WTC11 (cell line): Measurements from ENCODE around the gene SELENOW. TPM values are rescaled to one million over a fixed set of nuclear protein-coding genes. Genes with fewer than 3 reads are reported as not detected.
A peak's percentile ranks its signal among the peaks of the same experiment; 100 is the strongest.

Experiments used
- ATAC-seq: fragments of 200-7000 bp; cut with Tn5 transposase; 2 replicates; pipeline ENCODE4 v1.10.0; 2021; ENCODE audit warnings: mild to moderate bottlenecking, moderate library complexity
- CTCF ChIA-PET: fragments of 300-600 bp; sonication (Branson Sonifier 250); formaldehyde crosslinking; loops from one replicate; lab custom pipeline; 2021; ENCODE audit warnings: antibody characterized with exemption; lab: Charles Lee
- POLR2A ChIA-PET: fragments of 350-600 bp; sonication (Branson Sonifier 250); formaldehyde crosslinking; loops from one replicate; lab custom pipeline; 2021; ENCODE audit warnings: antibody characterized with exemption; lab: Charles Lee
- DNase-seq: peaks from one replicate; pipeline ENCODE4 v3.0.0; 2021; ENCODE audit warnings: low spot score
- H3K27ac Mint-ChIP-seq: 2 replicates; pipeline ENCODE4 v1.8.0; 2021; ENCODE audit warnings: mixed read lengths
- H3K27me3 Mint-ChIP-seq: 2 replicates; pipeline ENCODE4 v1.8.0; 2021; ENCODE audit warnings: low read depth, mild to moderate bottlenecking, moderate library complexity, mixed read lengths
- H3K36me3 Mint-ChIP-seq: 2 replicates; pipeline ENCODE4 v1.8.0; 2021; ENCODE audit warnings: mixed read lengths
- H3K4me1 Mint-ChIP-seq: 2 replicates; pipeline ENCODE4 v1.8.0; 2022; ENCODE audit warnings: mixed read lengths
- H3K4me3 Mint-ChIP-seq: 2 replicates; pipeline ENCODE4 v1.8.0; 2021; ENCODE audit warnings: mild to moderate bottlenecking, moderate library complexity, mixed read lengths
- H3K9me3 Mint-ChIP-seq: 2 replicates; pipeline ENCODE4 v1.8.0; 2021; ENCODE audit warnings: mixed read lengths
- AFF4 ChIP-seq: sonication (generic); formaldehyde crosslinking; IDR thresholded peaks from 2 replicates; pipeline ENCODE4 v1.8.1; 2023; ENCODE audit warnings: mild to moderate bottlenecking, missing genetic modification reagents, borderline replicate concordance
- CBFB ChIP-seq: sonication (generic); formaldehyde crosslinking; IDR thresholded peaks from 2 replicates; pipeline ENCODE4 v1.8.1; 2022; ENCODE audit warnings: mild to moderate bottlenecking, low read depth, missing genetic modification reagents
- CREB1 ChIP-seq: sonication (generic); formaldehyde crosslinking; IDR thresholded peaks from 2 replicates; pipeline ENCODE4 v1.8.0; 2023; ENCODE audit warnings: mild to moderate bottlenecking, missing genetic modification reagents
- CTCF ChIP-seq: fragments of 200-600 bp; IDR thresholded peaks from 2 replicates; pipeline ENCODE4 v1.8.0; 2022; ENCODE audit warnings: antibody characterized with exemption
- E2F5 ChIP-seq: sonication (generic); formaldehyde crosslinking; IDR thresholded peaks from 2 replicates; pipeline ENCODE4 v1.8.1; 2022; ENCODE audit warnings: mild to moderate bottlenecking, moderate library complexity, missing genetic modification reagents
- ELF4 ChIP-seq: sonication (generic); formaldehyde crosslinking; IDR thresholded peaks from 2 replicates; pipeline ENCODE4 v1.8.1; 2022; ENCODE audit warnings: low read depth, mild to moderate bottlenecking, moderate library complexity, missing genetic modification reagents
- ESRRA ChIP-seq: sonication (generic); formaldehyde crosslinking; IDR thresholded peaks from 2 replicates; pipeline ENCODE4 v1.8.1; 2022; ENCODE audit warnings: mild to moderate bottlenecking, missing genetic modification reagents, borderline replicate concordance
- MXD4 ChIP-seq: fragments of 250-450 bp; sonication (Bioruptor Pico); IDR thresholded peaks from 2 replicates; pipeline ENCODE4 v1.8.0; 2021; ENCODE audit warnings: mild to moderate bottlenecking, moderate library complexity, borderline replicate concordance
- MYBL2 ChIP-seq: sonication (generic); formaldehyde crosslinking; IDR thresholded peaks from 2 replicates; pipeline ENCODE4 v1.8.1; 2023; ENCODE audit warnings: mild to moderate bottlenecking, moderate library complexity, missing genetic modification reagents
- NFE2L1 ChIP-seq: sonication (generic); formaldehyde crosslinking; IDR thresholded peaks from 2 replicates; pipeline ENCODE4 v1.8.1; 2023; ENCODE audit warnings: missing genetic modification reagents
- NR2C2 ChIP-seq: sonication (generic); formaldehyde crosslinking; IDR thresholded peaks from 2 replicates; pipeline ENCODE4 v1.8.0; 2022; ENCODE audit warnings: mild to moderate bottlenecking, missing genetic modification reagents
- OVOL2 ChIP-seq: fragments of 250-450 bp; sonication (Bioruptor Pico); IDR thresholded peaks from 2 replicates; pipeline ENCODE4 v1.9.0; 2021; ENCODE audit warnings: mild to moderate bottlenecking, borderline replicate concordance
- SP1 ChIP-seq: sonication (generic); formaldehyde crosslinking; conservative IDR thresholded peaks from 2 replicates; pipeline ENCODE4 v1.8.1; 2022; ENCODE audit warnings: missing genetic modification reagents
- STAT6 ChIP-seq: sonication (generic); formaldehyde crosslinking; conservative IDR thresholded peaks from 2 replicates; pipeline ENCODE4 v1.8.1; 2023; ENCODE audit warnings: mild to moderate bottlenecking, low read depth, missing genetic modification reagents, moderate library complexity
- TEAD1 ChIP-seq: sonication (generic); formaldehyde crosslinking; IDR thresholded peaks from 2 replicates; pipeline ENCODE4 v1.8.0; 2022; ENCODE audit warnings: mild to moderate bottlenecking, missing genetic modification reagents
- USF2 ChIP-seq: sonication (generic); formaldehyde crosslinking; IDR thresholded peaks from 2 replicates; pipeline ENCODE4 v1.8.1; 2023; ENCODE audit warnings: mild to moderate bottlenecking, missing genetic modification reagents, moderate library complexity
- ZNF121 ChIP-seq: sonication (generic); formaldehyde crosslinking; IDR thresholded peaks from 2 replicates; pipeline ENCODE4 v1.8.0; 2023; ENCODE audit warnings: missing genetic modification reagents
- ZNF396 ChIP-seq: fragments of 250-450 bp; sonication (Bioruptor Pico); IDR thresholded peaks from 2 replicates; pipeline ENCODE4 v1.8.0; 2021; ENCODE audit warnings: mild to moderate bottlenecking, moderate library complexity, borderline replicate concordance
- ZNF425 ChIP-seq: fragments of 250-450 bp; sonication (Bioruptor Pico); conservative IDR thresholded peaks from 2 replicates; pipeline ENCODE4 v1.9.0; 2021; ENCODE audit warnings: mild to moderate bottlenecking
- total RNA-seq: library from RNA; stranded (reverse); gene quantifications from 3 replicates; pipeline ENCODE4 v1.2.3, GENCODE V29; 2021

SELENOW gene
- total RNA-seq, 1 experiment from 2014 or later: 391 TPM

GRCh38 chr19:47745010-47745901 lies 33.2 kb upstream of the SELENOW start, which contains the start of gene NOP53:
TSS of gene NOP53 (plus strand) at chr19:47745546. CDS start at chr19:47745560, 14 bp downstream.
- peak; percentile 95 for DNase-seq
- H3K9me3 Mint-ChIP-seq: no peaks in the 10 kb centered on the region
- no peaks in the 10 kb centered on the region; the same call in 1 of the 2 replicates for H3K27me3 Mint-ChIP-seq
- peak within 1 kb of the TSS; percentile 97 for H3K4me3 Mint-ChIP-seq
- peak within 1 kb of the TSS; percentile 97 for H3K27ac Mint-ChIP-seq
- H3K36me3 Mint-ChIP-seq: peaks cover 28% of the 10 kb centered on the region
- H3K4me1 Mint-ChIP-seq: peaks cover 13% of the 10 kb centered on the region
- ChIA-PET CTCF (interaction anchor here (0.8 to 4.5 kb wide), 9 partner anchors 10 to 308 kb away, joined by 3 to 47 read pairs (median 4); partner anchors contain the start of gene EHD2), POLR2A (interaction anchor here (0.6 to 1.0 kb wide), 2 partner anchors 21 to 103 kb away, joined by 3 to 10 read pairs; no protein-coding TSS in a partner anchor)
- peak; percentile 69 for ATAC-seq
- TF ChIP-seq ZNF121 (CRISPR knock-in tag): no peak
- no peak for TF ChIP-seq CTCF
- TF ChIP-seq ESRRA (CRISPR knock-in tag): no peak
- no peak for TF ChIP-seq E2F5 (CRISPR knock-in tag)
- no peak for TF ChIP-seq NFE2L1 (CRISPR knock-in tag)
- no peak for TF ChIP-seq OVOL2
- TF ChIP-seq CREB1 (CRISPR knock-in tag): no peak
- TF ChIP-seq STAT6: no peak
- no peak for TF ChIP-seq ZNF425 (CRISPR knock-in tag)
- no peak for TF ChIP-seq MXD4
- no peak for TF ChIP-seq MYBL2 (CRISPR knock-in tag)
- TF ChIP-seq NR2C2 (CRISPR knock-in tag): no peak
- peak; percentile 71 for TF ChIP-seq SP1 (CRISPR knock-in tag)
- no peak for TF ChIP-seq CBFB (CRISPR knock-in tag)
- no peak for TF ChIP-seq AFF4 (CRISPR knock-in tag)
- TF ChIP-seq ELF4 (CRISPR knock-in tag): no peak
- peak; percentile 89; the same call in 1 of the 2 replicates for TF ChIP-seq ZNF396
- TF ChIP-seq USF2 (CRISPR knock-in tag): no peak
- no peak for TF ChIP-seq TEAD1 (CRISPR knock-in tag)
